HL-60 (cell line): ENCODE data around the gene GRK5.

Experiments used
- DNase-seq, 2 experiments: peaks; one replicate each; pipeline ENCODE4 v3.0.0-alpha.2; 2010 to 2020; ENCODE audit warnings: low read depth in 1 of 2, low spot score in 1 of 2
- H3K27ac ChIP-seq: fragments of 250-450 bp; sonication (Bioruptor Pico); replicated peaks from 2 replicates; pipeline ENCODE4 v1.5.1; 2020; ENCODE audit warnings: mild to moderate bottlenecking, moderate library complexity
- H3K27me3 ChIP-seq: fragments of 250-450 bp; sonication (Bioruptor Pico); 2 replicates; pipeline ENCODE4 v1.5.1; 2021; ENCODE audit warnings: mild to moderate bottlenecking, moderate library complexity; ENCODE audit not compliant: insufficient read depth, poor library complexity, severe bottlenecking
- H3K4me3 ChIP-seq: replicated peaks from 2 replicates; pipeline ENCODE4 v1.5.1; 2011; ENCODE audit warnings: mild to moderate bottlenecking, control low read depth, low read length; ENCODE audit not compliant: insufficient read depth
- CTCF ChIP-seq: IDR thresholded peaks from one replicate; pipeline ENCODE4 v1.5.1; 2011; ENCODE audit warnings: low read length, control low read depth, inconsistent platforms; ENCODE audit not compliant: insufficient read depth
- GABPA ChIP-seq: IDR thresholded peaks from 2 replicates; pipeline ENCODE4 v1.6.1; 2012; ENCODE audit warnings: low read depth
- POLR2AphosphoS5 ChIP-seq: IDR thresholded peaks from 2 replicates; pipeline ENCODE4 v1.6.1; 2012; ENCODE audit warnings: low read depth
- REST ChIP-seq: IDR thresholded peaks from 2 replicates; pipeline ENCODE4 v1.6.1; 2012; ENCODE audit warnings: low read depth; ENCODE audit not compliant: insufficient replicate concordance
- SPI1 ChIP-seq: IDR thresholded peaks from 2 replicates; pipeline ENCODE4 v1.6.1; 2012; ENCODE audit warnings: low read depth, mild to moderate bottlenecking, borderline replicate concordance

The GRK5 gene

GRCh38 chr10:119282446-119282845 is 75.1 kb downstream of the GRK5 start:
- no peak overlapping the region for H3K27ac ChIP-seq
- no peak for DNase-seq
- no peaks in the 10 kb centered on the region for H3K27me3 ChIP-seq
- H3K4me3 ChIP-seq, result no peak overlapping the region
- TF ChIP-seq GABPA (no peak), REST (no peak), SPI1 (no peak), POLR2AphosphoS5 (no peak), CTCF (no peak)

GRCh38 chr10:119283387-119283786 is 76.0 kb downstream of the GRK5 start:
- DNase-seq, result no peak
- Histone ChIP-seq H3K27ac (no peak overlapping the region), H3K27me3 (no peaks in the 10 kb centered on the region), H3K4me3 (no peak overlapping the region)
- no peak for TF ChIP-seq POLR2AphosphoS5
- TF ChIP-seq REST, result no peak
- TF ChIP-seq CTCF, result no peak
- no peak for TF ChIP-seq GABPA
- TF ChIP-seq SPI1, result no peak

GRCh38 chr10:119283818-119284217 is 76.4 kb downstream of the GRK5 start:
- Histone ChIP-seq H3K27ac (no peak overlapping the region), H3K27me3 (no peaks in the 10 kb centered on the region), H3K4me3 (no peak overlapping the region)
- no peak for DNase-seq
- TF ChIP-seq GABPA, result no peak
- TF ChIP-seq CTCF, result no peak
- TF ChIP-seq SPI1, result no peak
- TF ChIP-seq POLR2AphosphoS5, result no peak
- TF ChIP-seq REST, result no peak
